SK-N-SH treated with all-trans-retinoic acid at 6 μM for 48 hours (cell line): Measurements from ENCODE around the gene PHPT1.

Experiments used
- ARNTL ChIP-seq: fragments of 450-650 bp; formaldehyde crosslinking; IDR thresholded peaks from 2 replicates; pipeline ENCODE4 v1.5.0; 2020; ENCODE audit warnings: low read depth, mild to moderate bottlenecking, moderate library complexity, borderline replicate concordance
- CREB5 ChIP-seq: fragments of 250-450 bp; sonication (Bioruptor Pico); IDR thresholded peaks from 2 replicates; pipeline ENCODE4 v1.5.1; 2020; ENCODE audit warnings: low read depth, mild to moderate bottlenecking, moderate library complexity
- CSDC2 ChIP-seq: fragments of 250-450 bp; sonication (Bioruptor Pico); IDR thresholded peaks from 2 replicates; pipeline ENCODE4 v1.5.0; 2020; ENCODE audit warnings: mild to moderate bottlenecking, moderate library complexity
- SNAI2 ChIP-seq: fragments of 250-450 bp; sonication (Bioruptor Pico); IDR thresholded peaks from 2 replicates; pipeline ENCODE4 v1.5.0; 2020; ENCODE audit warnings: mild to moderate bottlenecking, moderate library complexity
- ZFP3 ChIP-seq: fragments of 250-450 bp; sonication (Bioruptor Pico); IDR thresholded peaks from 2 replicates; pipeline ENCODE4 v1.5.0; 2020; ENCODE audit warnings: mild to moderate bottlenecking, moderate library complexity
- ZNF565 ChIP-seq: fragments of 450-650 bp; formaldehyde crosslinking; conservative IDR thresholded peaks from 2 replicates; pipeline ENCODE4 v1.5.0; 2020; ENCODE audit warnings: low read depth, mild to moderate bottlenecking, moderate library complexity

- no peak for TF ChIP-seq CSDC2 (CRISPR knock-in tag)
- TF ChIP-seq CREB5 (CRISPR knock-in tag) = no peak
- TF ChIP-seq SNAI2 (CRISPR knock-in tag) = no peak
- TF ChIP-seq ZFP3 = no peak
- no peak for TF ChIP-seq ZNF565 (CRISPR knock-in tag)
- TF ChIP-seq ARNTL (CRISPR knock-in tag) = no peak
Measured at GRCh38 chr9:136856541-136857141, 7.4 kb downstream of the PHPT1 start.
